Lung (tissue), 12 donors: Measurements from ENCODE around the gene DTNB. TPM values are rescaled to one million over a fixed set of nuclear protein-coding genes. Genes with fewer than 3 reads are reported as not detected.

Experiments used
- ATAC-seq: fragments of 200-7000 bp; cut with Tn5 transposase; one replicate; pipeline ENCODE4 v1.9.1; 2020; ENCODE audit warnings: moderate number of reproducible peaks; ENCODE audit not compliant: insufficient read depth, low FRiP score
- DNase-seq, 3 donors: peaks; one replicate each; pipeline ENCODE4 v3.0.0-alpha.2; 2013 to 2017
- H3K27ac ChIP-seq, 2 donors: one replicate each; pipeline ENCODE4 v1.5.1; 2013; ENCODE audit warnings: mild to moderate bottlenecking in 2 of 2, moderate library complexity in 2 of 2, control low read depth in 1 of 2, inconsistent platforms in 1 of 2, low read depth in 1 of 2, low read length in 1 of 2
- H3K27me3 ChIP-seq, 3 donors: one replicate each; pipeline ENCODE4 v1.5.1; 2013; ENCODE audit warnings: low read length in 2 of 3; ENCODE audit not compliant: control insufficient read depth in 3 of 3, insufficient read depth in 3 of 3
- H3K36me3 ChIP-seq, 4 donors: one replicate each; pipeline ENCODE4 v1.5.1; 2013; ENCODE audit warnings: low read length in 4 of 4, mild to moderate bottlenecking in 1 of 4, moderate library complexity in 1 of 4; ENCODE audit not compliant: control insufficient read depth in 4 of 4, insufficient read depth in 4 of 4
- H3K4me1 ChIP-seq, 5 donors: one replicate each; pipeline ENCODE4 v1.5.1; 2013; ENCODE audit warnings: low read length in 5 of 5, mild to moderate bottlenecking in 2 of 5, moderate library complexity in 1 of 5; ENCODE audit not compliant: control insufficient read depth in 5 of 5, insufficient read depth in 5 of 5
- H3K4me3 ChIP-seq: one replicate; pipeline ENCODE4 v1.5.1; 2013; ENCODE audit warnings: mild to moderate bottlenecking, control low read depth, moderate library complexity
- H3K9ac ChIP-seq, 2 donors: one replicate each; pipeline ENCODE4 v1.5.1; 2013; ENCODE audit warnings: low read length in 2 of 2, control low read depth in 1 of 2; ENCODE audit not compliant: insufficient read depth in 1 of 2
- H3K9me3 ChIP-seq, 4 donors: one replicate each; pipeline ENCODE4 v1.5.1; 2013; ENCODE audit warnings: low read length in 3 of 4, mild to moderate bottlenecking in 1 of 4, moderate library complexity in 1 of 4; ENCODE audit not compliant: control insufficient read depth in 4 of 4, insufficient read depth in 3 of 4
- CTCF ChIP-seq: IDR thresholded peaks from 2 replicates; pipeline ENCODE4 v1.5.1; 2012; ENCODE audit warnings: mild to moderate bottlenecking; ENCODE audit errors: control extremely low read depth, extremely low read depth
- WGBS, 2 donors: extraction: QIAGEN DNeasy Blood & Tissue Kit; methylation state at CpG; one replicate each; pipeline ENCODE4 v1.1.7; 2013; 5-methylcytosine and 5-hydroxymethylcytosine counted together
- polyA plus RNA-seq, 2 donors: library from polyadenylated mRNA; stranded (reverse); fragments of 200-250 nt; gene quantifications; one replicate each; pipeline ENCODE4 v1.2.1, GENCODE V29; 2013
- total RNA-seq, 2 donors: library from RNA; depleted of rRNA in 1 of 2; stranded (reverse); fragments of >200 nt in 1 of 2; gene quantifications; one replicate each; pipeline ENCODE4 v1.2.1, GENCODE V29; 2014 to 2021
- donor health status: control.
- donor health status: control.
- donor health status: Bipolar disorder and iron deficiency.
- donor health status: healthy.
- donor health status: DM: yes; HTN: yes; CAD: no.

Gene DTNB
- total and polyA plus RNA-seq, 4 donors: 10.1 to 35.2 (median 20.4) TPM

- no peak overlapping the region for H3K27ac ChIP-seq
- H3K36me3 ChIP-seq: no peaks in the 10 kb centered on the region
- H3K27me3 ChIP-seq: no peaks in the 10 kb centered on the region
- H3K4me3 ChIP-seq: no peak overlapping the region
- H3K4me1 ChIP-seq: peaks cover 0 to 4% (median 0%) of the 10 kb centered on the region in 5 donors
- TF ChIP-seq CTCF: no peak
- 95 to 96% methylated on average over 6 of the region's 6 CpGs for WGBS, 2 donors
- DNase-seq (no peak), ATAC-seq (no peak)
- H3K9ac ChIP-seq: no peak overlapping the region
- H3K9me3 ChIP-seq: peaks cover 0 to 3% (median 0%) of the 10 kb centered on the region in 4 donors
Measured at GRCh38 chr2:25358249-25358815, 315.0 kb downstream of the DTNB start.

- no peak for TF ChIP-seq CTCF
- no peak for ATAC-seq
Measured at GRCh38 chr2:25356088-25356487, 317.3 kb downstream of the DTNB start.

GRCh38 chr2:25355270-25355669 is 318.1 kb downstream of the DTNB start:
- Histone ChIP-seq H3K27me3 (no peaks in the 10 kb centered on the region), H3K27ac (no peak overlapping the region), H3K4me3 (no peak overlapping the region), H3K9me3 (peaks cover 0 to 3% (median 0%) of the 10 kb centered on the region in 4 donors), H3K9ac (no peak overlapping the region), H3K36me3 (no peaks in the 10 kb centered on the region), H3K4me1 (no peaks in the 10 kb centered on the region)
- no peak for ATAC-seq
- DNase-seq: no peak
- 84 to 87% methylated on average over 8 of the region's 8 CpGs for WGBS, 2 donors
- TF ChIP-seq CTCF: no peak

More at GRCh38 chr2:25356088-25356487, 317.3 kb downstream of the DTNB start:
- Histone ChIP-seq H3K4me3 (no peak overlapping the region), H3K9ac (no peak overlapping the region), H3K36me3 (no peaks in the 10 kb centered on the region), H3K4me1 (no peaks in the 10 kb centered on the region), H3K27me3 (no peaks in the 10 kb centered on the region), H3K9me3 (peaks cover 0 to 3% (median 0%) of the 10 kb centered on the region in 4 donors), H3K27ac (no peak overlapping the region)
- 53% methylated on average over 4 of the region's 4 CpGs for WGBS, 2 donors
- DNase-seq: no peak

- Histone ChIP-seq H3K4me1 (no peaks in the 10 kb centered on the region), H3K4me3 (no peak overlapping the region), H3K36me3 (no peaks in the 10 kb centered on the region), H3K27me3 (no peaks in the 10 kb centered on the region), H3K9me3 (peaks cover 0 to 3% (median 0%) of the 10 kb centered on the region in 4 donors), H3K27ac (no peak overlapping the region), H3K9ac (no peak overlapping the region)
- 87 to 88% methylated on average over 6 of the region's 6 CpGs for WGBS, 2 donors
- ATAC-seq: no peak
- TF ChIP-seq CTCF: no peak
- DNase-seq: no peak
Measured at GRCh38 chr2:25354116-25354515, 319.3 kb downstream of the DTNB start.
